Measurements from ENCODE around the gene GTF2H4. TPM values are rescaled to one million over a fixed set of nuclear protein-coding genes. Genes with fewer than 3 reads are reported as not detected.

GTF2H4 gene
- total RNA-seq, 1 experiment from 2014 or later, result 43.6 TPM

GRCh38 chr6:30960907-30961673, 53.1 kb downstream of the GTF2H4 start:
- H3K4me1 ChIP-seq, result 0 out of 2 replicates have a peak, but pooled peaks cover under 1% of the 10 kb centered on the region
- H3K36me3 ChIP-seq (ENCODE audit: control insufficient read depth, insufficient read depth, low read length), result no peaks in the 10 kb centered on the region
- DNase-seq, result no peak
- H3K27me3 ChIP-seq (replicated peaks; ENCODE audit: control insufficient read depth, insufficient read depth, low read length), result no peaks in the 10 kb centered on the region; the same call in 1 of the 2 replicates
- no TSS peak for BruUV-seq (replicated peaks)
- H3K27ac Mint-ChIP-seq (ENCODE audit: unreplicated experiment), result no peak overlapping the region
- POLR2A ChIA-PET, result no interaction called here
- no peaks in the 10 kb centered on the region for H3K9me3 Mint-ChIP-seq (ENCODE audit: unreplicated experiment)
- CTCF ChIA-PET, result interaction anchor here (0.6 to 1.3 kb wide), 7 partner anchors 13 to 126 kb away, joined by 3 to 5 read pairs (median 4); partner anchors contain the start of gene VARS2
- no peaks in the 10 kb centered on the region for H3K36me3 Mint-ChIP-seq (ENCODE audit: insufficient read depth, unreplicated experiment)
- no peak overlapping the region for H3K4me3 Mint-ChIP-seq (ENCODE audit: unreplicated experiment)
- H3K27me3 Mint-ChIP-seq (ENCODE audit: insufficient read depth, unreplicated experiment), result peaks cover 1% of the 10 kb centered on the region
- peaks cover 12% of the 10 kb centered on the region for H3K4me1 Mint-ChIP-seq (ENCODE audit: low read depth, unreplicated experiment)
- intact Hi-C loops (cut with micrococcal nuclease; ENCODE audit: unreplicated experiment), result no loop called here
- no peaks in the 10 kb centered on the region for H3K9me3 ChIP-seq
- H3K4me3 ChIP-seq (ENCODE audit: low read depth, low read length), result no peak overlapping the region
- TF ChIP-seq CTCF (IDR thresholded peaks at IDR 0.05; ENCODE audit: insufficient read depth in 1 of 2, low read depth in 1 of 2, low read length in 1 of 2, severe bottlenecking in 1 of 2, unreplicated experiment in 1 of 2), result no peak

- Histone ChIP-seq H3K36me3 (ENCODE audit: control insufficient read depth, insufficient read depth, low read length) (no peaks in the 10 kb centered on the region), H3K27me3 (replicated peaks; ENCODE audit: control insufficient read depth, insufficient read depth, low read length) (no peaks in the 10 kb centered on the region; the same call in 1 of the 2 replicates), H3K4me3 (ENCODE audit: low read depth, low read length) (no peak overlapping the region), H3K9me3 (no peaks in the 10 kb centered on the region), H3K4me1 (no peaks in the 10 kb centered on the region)
- no TSS peak for BruUV-seq (replicated peaks)
- no peak for DNase-seq
- Mint-ChIP-seq H3K36me3 (ENCODE audit: insufficient read depth, unreplicated experiment) (no peaks in the 10 kb centered on the region), H3K27ac (ENCODE audit: unreplicated experiment) (no peak overlapping the region), H3K4me1 (ENCODE audit: low read depth, unreplicated experiment) (peaks cover 12% of the 10 kb centered on the region), H3K9me3 (ENCODE audit: unreplicated experiment) (no peaks in the 10 kb centered on the region), H3K4me3 (ENCODE audit: unreplicated experiment) (no peak overlapping the region), H3K27me3 (ENCODE audit: insufficient read depth, unreplicated experiment) (peaks cover 4% of the 10 kb centered on the region)
- intact Hi-C loops (cut with micrococcal nuclease; ENCODE audit: unreplicated experiment), result no loop called here
- ChIA-PET POLR2A (no interaction called here), CTCF (no interaction called here)
- no peak for TF ChIP-seq CTCF (IDR thresholded peaks at IDR 0.05; ENCODE audit: insufficient read depth in 1 of 2, low read depth in 1 of 2, low read length in 1 of 2, severe bottlenecking in 1 of 2, unreplicated experiment in 1 of 2)
These were observed 54.7 kb downstream of the GTF2H4 start for GRCh38 chr6:30962716-30963115.

- Mint-ChIP-seq H3K27ac (ENCODE audit: unreplicated experiment) (no peak overlapping the region), H3K4me3 (ENCODE audit: unreplicated experiment) (no peak overlapping the region), H3K4me1 (ENCODE audit: low read depth, unreplicated experiment) (peaks cover 12% of the 10 kb centered on the region), H3K36me3 (ENCODE audit: insufficient read depth, unreplicated experiment) (no peaks in the 10 kb centered on the region), H3K9me3 (ENCODE audit: unreplicated experiment) (no peaks in the 10 kb centered on the region), H3K27me3 (ENCODE audit: insufficient read depth, unreplicated experiment) (peaks cover 4% of the 10 kb centered on the region)
- no TSS peak for BruUV-seq (replicated peaks)
- ChIA-PET CTCF (no interaction called here), POLR2A (no interaction called here)
- no peaks in the 10 kb centered on the region for H3K9me3 ChIP-seq
- no peaks in the 10 kb centered on the region for H3K27me3 ChIP-seq (replicated peaks; ENCODE audit: control insufficient read depth, insufficient read depth, low read length)
- no peak for DNase-seq
- H3K4me1 ChIP-seq, result no peaks in the 10 kb centered on the region
- H3K36me3 ChIP-seq (ENCODE audit: control insufficient read depth, insufficient read depth, low read length), result no peaks in the 10 kb centered on the region
- intact Hi-C loops (cut with micrococcal nuclease; ENCODE audit: unreplicated experiment), result no loop called here
- no peak for TF ChIP-seq CTCF (IDR thresholded peaks at IDR 0.05; ENCODE audit: insufficient read depth in 1 of 2, low read depth in 1 of 2, low read length in 1 of 2, severe bottlenecking in 1 of 2, unreplicated experiment in 1 of 2)
- no peak overlapping the region for H3K4me3 ChIP-seq (ENCODE audit: low read depth, low read length)
These were observed 55.6 kb downstream of the GTF2H4 start for GRCh38 chr6:30963641-30964040.

Small RNA genes lying within 50 kb of the gene (microRNA-seq; reads per million reads assigned to microRNA genes)
- gene MIR4640, result 5.9 reads per million, percentile 37 among the genes with 10 or more reads in this experiment

Other genes with a start within 250 kb of the GTF2H4 start
- 36.6 and 40.6 TPM in 2 replicates for gene DHX16, start 235.2 kb upstream of the GTF2H4 start, total RNA-seq (2022)
- gene PPP1R18, start 221.6 kb upstream of the GTF2H4 start, total RNA-seq (2022), result 6.6 and 9.7 TPM in 2 replicates
- 31.7 and 32.1 TPM in 2 replicates for gene NRM, start 217.2 kb upstream of the GTF2H4 start, total RNA-seq (2022)
- gene MDC1, start 190.9 kb upstream of the GTF2H4 start, total RNA-seq (2022), result 46.6 and 48.6 TPM in 2 replicates
- 742 and 788 TPM in 2 replicates for gene TUBB, start 187.9 kb upstream of the GTF2H4 start, total RNA-seq (2022)
- 101 and 113 TPM in 2 replicates for gene FLOT1, start 165.5 kb upstream of the GTF2H4 start, total RNA-seq (2022)
- 13.0 and 17.4 TPM in 2 replicates for gene IER3, start 163.7 kb upstream of the GTF2H4 start, total RNA-seq (2022)
- gene DDR1, start 23.7 kb upstream of the GTF2H4 start, total RNA-seq (2022), result 113 and 115 TPM in 2 replicates
- gene VARS2, start 6.0 kb downstream of the GTF2H4 start, total RNA-seq (2022), result 32.1 and 37.5 TPM in 2 replicates
- 6.6 and 9.6 TPM in 2 replicates for gene SFTA2, start 24.0 kb downstream of the GTF2H4 start, total RNA-seq (2022)
- gene MUCL3, start 32.8 kb downstream of the GTF2H4 start, total RNA-seq (2022), result 0.16 TPM in 1 of 2 replicates, not detected in the other
- not detected in 2 replicates for gene MUC21, start 75.5 kb downstream of the GTF2H4 start, total RNA-seq (2022)
- gene MUC22, start 102.3 kb downstream of the GTF2H4 start, total RNA-seq (2022), result not detected in 2 replicates
- gene C6orf15, start 204.4 kb downstream of the GTF2H4 start, total RNA-seq (2022), result not detected in 2 replicates
- 0.75 and 0.88 TPM in 2 replicates for gene PSORS1C1, start 206.6 kb downstream of the GTF2H4 start, total RNA-seq (2022)
- not detected in 2 replicates for gene CDSN, start 212.2 kb downstream of the GTF2H4 start, total RNA-seq (2022)
- not detected in 2 replicates for gene PSORS1C2, start 230.9 kb downstream of the GTF2H4 start, total RNA-seq (2022)
- gene CCHCR1, start 249.6 kb downstream of the GTF2H4 start, total RNA-seq (2022), result 37.7 and 43.2 TPM in 2 replicates

Data from Caco-2 (cell line).